K562 (cell line): ENCODE data around the gene LSM12. TPM values are rescaled to one million over a fixed set of nuclear protein-coding genes. Genes with fewer than 3 reads are reported as not detected.

ENCODE experiments used
- CBX1 ChIP-seq: sonication (generic); IDR thresholded peaks from 2 replicates; pipeline ENCODE4 v1.6.1; 2016; ENCODE audit warnings: antibody characterized with exemption, low read depth, mild to moderate bottlenecking
- CHD1 ChIP-seq: fragments of 200-600 bp; sonication (generic); IDR thresholded peaks from one replicate; pipeline ENCODE4 v1.6.1; 2012; ENCODE audit warnings: mild to moderate bottlenecking, moderate library complexity, low read length, inconsistent platforms
- FOXP4 ChIP-seq: sonication (generic); formaldehyde crosslinking; IDR thresholded peaks from 2 replicates; pipeline ENCODE4 v1.8.0; 2022; ENCODE audit warnings: mild to moderate bottlenecking, missing genetic modification reagents, borderline replicate concordance
- HLTF ChIP-seq: fragments of 450-650 bp; IDR thresholded peaks from 2 replicates; pipeline ENCODE4 v1.6.1; 2016
- HOXB6 ChIP-seq: fragments of 250-450 bp; sonication (Bioruptor Pico); IDR thresholded peaks from 2 replicates; pipeline ENCODE4 v1.5.1; 2022; ENCODE audit warnings: mild to moderate bottlenecking, borderline replicate concordance
- NEUROD1 ChIP-seq: fragments of 150-350 bp; IDR thresholded peaks from 2 replicates; pipeline ENCODE4 v1.6.1; 2014; ENCODE audit warnings: borderline replicate concordance, low read length, low read depth; ENCODE audit not compliant: partially characterized antibody
- SIN3B ChIP-seq: fragments of 450-650 bp; IDR thresholded peaks from 2 replicates; pipeline ENCODE4 v1.6.1; 2017; ENCODE audit warnings: low read depth, mild to moderate bottlenecking, moderate library complexity
- SMARCA4 ChIP-seq: fragments of 450-650 bp; IDR thresholded peaks from 2 replicates; pipeline ENCODE4 v1.6.1; 2016
- TBP ChIP-seq: optimal IDR thresholded peaks from 2 replicates; pipeline ENCODE3; 2011; ENCODE audit warnings: low read depth, low read length, improper control_type of control experiment
- TFAP4 ChIP-seq: sonication (generic); formaldehyde crosslinking; IDR thresholded peaks from 2 replicates; pipeline ENCODE4 v1.8.0; 2022; ENCODE audit warnings: missing genetic modification reagents, mild to moderate bottlenecking, moderate library complexity, borderline replicate concordance
- TRIM25 ChIP-seq: fragments of 450-650 bp; IDR thresholded peaks from 2 replicates; pipeline ENCODE4 v1.7.0; 2016; ENCODE audit warnings: borderline replicate concordance
- ZNF407 ChIP-seq: fragments of 450-650 bp; IDR thresholded peaks from 2 replicates; pipeline ENCODE4 v1.6.1; 2016; ENCODE audit warnings: low read depth
- polyA plus RNA-seq, 8 experiments: library from polyadenylated mRNA; depleted of rRNA in 4 of 8; stranded (reverse) in 5 of 8; unstranded in 3 of 8; fragments of >200 nt; fragmentation: Nextera tagmentation in 2 of 8; fragmentation: Illumina TruSeq in 1 of 8; extraction: Ambion mirVana in 2 of 8; extraction: Trizol in 1 of 8; gene quantifications; 2 replicates each; pipeline versions ENCODE4 v1.2.1 to v1.2.3, GENCODE V29; 2011 to 2014; ENCODE audit warnings: inconsistent platforms in 1 of 8, missing spikeins in 1 of 8
- total RNA-seq, 7 experiments: library from RNA; depleted of rRNA in 6 of 7; stranded (reverse); fragments of >200 nt in 6 of 7; fragmentation: Illumina TruSeq in 2 of 7; extraction: Trizol in 2 of 7; gene quantifications; 2 replicates each; pipeline versions ENCODE4 v1.2.1 to v1.2.3, GENCODE V29; 2011 to 2021; ENCODE audit warnings: low replicate concordance in 1 of 7

The LSM12 gene
- total and polyA plus RNA-seq, 9 of the 15 experiments (the other 6 are each of a cell fraction or from before 2014, with no cell fraction given), result 53.0 to 258 (median 89.3) TPM

- TF ChIP-seq ZNF407, result no peak
- peak; percentile 74; the same call in 1 of the 2 replicates for TF ChIP-seq FOXP4 (CRISPR knock-in tag)
- TF ChIP-seq TRIM25, result no peak
- TF ChIP-seq SMARCA4, result no peak
- no peak for TF ChIP-seq CHD1
- peak; percentile 9 for TF ChIP-seq NEUROD1
- peak; percentile 72; the same call in 1 of the 2 replicates for TF ChIP-seq TFAP4
- no peak for TF ChIP-seq SIN3B
- peak; percentile 38 for TF ChIP-seq TBP
- TF ChIP-seq HLTF, result no peak
- TF ChIP-seq HOXB6, result no peak
- no peak for TF ChIP-seq CBX1
These were observed 59.7 kb downstream of the LSM12 start (continued) for GRCh38 chr17:44006598-44007345.
